DND-41 (cell line): ENCODE measurements around the gene ERP27.

Source experiments
- ATAC-seq: fragments of 200-7000 bp; cut with Tn5 transposase; 3 replicates; pipeline ENCODE4 v1.9.1; 2021; ENCODE audit warnings: low read depth; ENCODE audit not compliant: insufficient read depth
- DNase-seq: peaks from one replicate; pipeline ENCODE4 v3.0.0-alpha.2; 2020
- H2AFZ ChIP-seq: 2 replicates; pipeline ENCODE4 v1.6.0; 2012; ENCODE audit warnings: low read depth, low read length
- H3K27ac ChIP-seq: 2 replicates; pipeline ENCODE4 v1.5.1; 2012; ENCODE audit warnings: low read length, inconsistent platforms
- H3K27me3 ChIP-seq: fragments of 200-600 bp; sonication (generic); 2 replicates; pipeline ENCODE4 v1.6.0; 2012; ENCODE audit warnings: low read length, mild to moderate bottlenecking, inconsistent platforms; ENCODE audit not compliant: insufficient read depth, poor library complexity
- H3K36me3 ChIP-seq: 2 replicates; pipeline ENCODE4 v1.5.1; 2012; ENCODE audit warnings: low read length, inconsistent platforms; ENCODE audit not compliant: insufficient read depth
- H3K4me1 ChIP-seq: 2 replicates; pipeline ENCODE4 v1.5.1; 2012; ENCODE audit warnings: mild to moderate bottlenecking, low read length; ENCODE audit not compliant: insufficient read depth
- H3K4me2 ChIP-seq: 2 replicates; pipeline ENCODE4 v1.6.0; 2012; ENCODE audit warnings: mild to moderate bottlenecking, moderate library complexity, low read length, inconsistent platforms; ENCODE audit not compliant: insufficient read depth
- H3K4me3 ChIP-seq, 2 experiments: fragments of 200-600 bp in 1 of 2; shearing (Covaris generic) in 1 of 2; 2 replicates each; pipeline ENCODE4 v1.5.1; 2012 to 2016; ENCODE audit warnings: inconsistent platforms in 2 of 2, low read length in 2 of 2, mild to moderate bottlenecking in 2 of 2, low read depth in 1 of 2, moderate library complexity in 1 of 2
- H3K79me2 ChIP-seq: 2 replicates; pipeline ENCODE4 v1.6.0; 2012; ENCODE audit warnings: low read length, inconsistent platforms; ENCODE audit not compliant: insufficient read depth
- H3K9ac ChIP-seq: 2 replicates; pipeline ENCODE4 v1.6.0; 2012; ENCODE audit warnings: low read depth, mild to moderate bottlenecking, inconsistent platforms, low read length, moderate library complexity
- H3K9me3 ChIP-seq: 2 replicates; pipeline ENCODE4 v1.5.1; 2012; ENCODE audit warnings: low read length, moderate library complexity, mild to moderate bottlenecking, inconsistent platforms; ENCODE audit not compliant: insufficient read depth, severe bottlenecking
- H4K20me1 ChIP-seq: 2 replicates; pipeline ENCODE4 v1.6.0; 2012; ENCODE audit warnings: low read length; ENCODE audit not compliant: insufficient read depth
- CTCF ChIP-seq: IDR thresholded peaks from 2 replicates; pipeline ENCODE4 v1.5.1; 2012; ENCODE audit warnings: borderline replicate concordance, low read length, moderate library complexity, mild to moderate bottlenecking; ENCODE audit not compliant: poor library complexity, severe bottlenecking; ENCODE audit errors: extremely low read depth
- EZH2 ChIP-seq: IDR thresholded peaks from 3 replicates; pipeline ENCODE4 v1.6.1; 2012; ENCODE audit warnings: borderline replicate concordance, low read depth, mild to moderate bottlenecking, moderate library complexity, low read length, inconsistent platforms; ENCODE audit not compliant: severe bottlenecking

ERP27 gene

GRCh38 chr12:14928931-14929330 is 9.4 kb downstream of the ERP27 start:
- DNase-seq (no peak), ATAC-seq (no peak)
- Histone ChIP-seq H3K9me3 (no peaks in the 10 kb centered on the region), H2AFZ (no peak overlapping the region), H4K20me1 (no peaks in the 10 kb centered on the region), H3K79me2 (no peaks in the 10 kb centered on the region), H3K36me3 (peaks cover 13% of the 10 kb centered on the region), H3K9ac (no peak overlapping the region), H3K27me3 (no peaks in the 10 kb centered on the region), H3K27ac (no peak overlapping the region), H3K4me3 (no peak overlapping the region), H3K4me2 (no peak overlapping the region), H3K4me1 (no peaks in the 10 kb centered on the region)
- TF ChIP-seq CTCF, result no peak
- no peak for TF ChIP-seq EZH2

GRCh38 chr12:14927267-14927666 is 11.1 kb downstream of the ERP27 start:
- H2AFZ ChIP-seq, result no peak overlapping the region
- no peak overlapping the region for H3K9ac ChIP-seq
- no peak overlapping the region for H3K27ac ChIP-seq
- no peak for TF ChIP-seq EZH2
- no peak for TF ChIP-seq CTCF
- H3K79me2 ChIP-seq, result no peaks in the 10 kb centered on the region
- H4K20me1 ChIP-seq, result no peaks in the 10 kb centered on the region
- ATAC-seq, result no peak
- H3K27me3 ChIP-seq, result no peaks in the 10 kb centered on the region
- no peak overlapping the region for H3K4me3 ChIP-seq
- peaks cover 7% of the 10 kb centered on the region; the same call in 1 of the 2 replicates for H3K36me3 ChIP-seq
- H3K4me2 ChIP-seq, result no peak overlapping the region
- H3K4me1 ChIP-seq, result no peaks in the 10 kb centered on the region
- no peaks in the 10 kb centered on the region for H3K9me3 ChIP-seq
- DNase-seq, result no peak

- H3K9ac ChIP-seq, result no peak overlapping the region
- H4K20me1 ChIP-seq, result no peaks in the 10 kb centered on the region
- H3K4me2 ChIP-seq, result no peak overlapping the region
- DNase-seq (no peak), ATAC-seq (no peak)
- no peaks in the 10 kb centered on the region for H3K27me3 ChIP-seq
- no peak overlapping the region for H3K27ac ChIP-seq
- H3K36me3 ChIP-seq, result peaks cover 6% of the 10 kb centered on the region
- H3K79me2 ChIP-seq, result no peaks in the 10 kb centered on the region
- H3K4me3 ChIP-seq, result no peak overlapping the region
- no peak overlapping the region for H2AFZ ChIP-seq
- peaks cover 23% of the 10 kb centered on the region for H3K4me1 ChIP-seq
- no peak for TF ChIP-seq CTCF
- no peaks in the 10 kb centered on the region for H3K9me3 ChIP-seq
These were observed 13.8 kb downstream of the ERP27 start for GRCh38 chr12:14924541-14924940.

- ATAC-seq, result no peak
- H4K20me1 ChIP-seq, result no peaks in the 10 kb centered on the region
- no peak overlapping the region for H2AFZ ChIP-seq
- H3K9me3 ChIP-seq, result no peaks in the 10 kb centered on the region
- no peak overlapping the region for H3K27ac ChIP-seq
- no peaks in the 10 kb centered on the region for H3K79me2 ChIP-seq
- TF ChIP-seq CTCF, result no peak
- no peak for TF ChIP-seq EZH2
- no peaks in the 10 kb centered on the region for H3K27me3 ChIP-seq
- no peak overlapping the region for H3K4me3 ChIP-seq
- no peak for DNase-seq
- no peak overlapping the region for H3K4me2 ChIP-seq
- no peak overlapping the region for H3K9ac ChIP-seq
- peaks cover 25% of the 10 kb centered on the region for H3K4me1 ChIP-seq
- peaks cover 9% of the 10 kb centered on the region for H3K36me3 ChIP-seq
These were observed 14.4 kb downstream of the ERP27 start for GRCh38 chr12:14923944-14924343.
